GM19099 (cell line): ENCODE data around the gene C10orf53.

Experiments used
- POLR2A ChIP-seq: IDR thresholded peaks from 3 replicates; pipeline ENCODE4 v1.6.1; 2011; ENCODE audit warnings: low read depth; ENCODE audit not compliant: insufficient read length; ENCODE audit errors: extremely low read depth

The C10orf53 gene

GRCh38 chr10:49737474-49738201 is 58.2 kb downstream of the C10orf53 start:
- TF ChIP-seq POLR2A: no peak

GRCh38 chr10:49738616-49739360 is 59.3 kb downstream of the C10orf53 start:
- no peak for TF ChIP-seq POLR2A

GRCh38 chr10:49739426-49739825 is 60.0 kb downstream of the C10orf53 start:
- TF ChIP-seq POLR2A: no peak

- TF ChIP-seq POLR2A: no peak
Observed at GRCh38 chr10:49740346-49741107, 61.1 kb downstream of the C10orf53 start.

GRCh38 chr10:49741108-49741995 is 61.9 kb downstream of the C10orf53 start:
- TF ChIP-seq POLR2A: no peak

- TF ChIP-seq POLR2A: no peak
Observed at GRCh38 chr10:49742683-49743463, 63.4 kb downstream of the C10orf53 start.

GRCh38 chr10:49743464-49744075 is 64.1 kb downstream of the C10orf53 start:
- TF ChIP-seq POLR2A: no peak

GRCh38 chr10:49744091-49744685 is 64.7 kb downstream of the C10orf53 start:
- TF ChIP-seq POLR2A: no peak

- no peak for TF ChIP-seq POLR2A
Observed at GRCh38 chr10:49744924-49745605, 65.6 kb downstream of the C10orf53 start.

GRCh38 chr10:49745756-49746155 is 66.3 kb downstream of the C10orf53 start:
- no peak for TF ChIP-seq POLR2A

GRCh38 chr10:49746626-49747302 is 67.3 kb downstream of the C10orf53 start:
- no peak for TF ChIP-seq POLR2A
